ENCODE results near the gene PTCD2.
"Not testable (repeated sequence)": the region's sequence is repeated elsewhere in the genome, so short reads cannot be mapped to it uniquely, and the experiment has no call there.

The PTCD2 gene

GRCh38 chr5:72307573-72307967 is 12.6 kb upstream of the PTCD2 start:
- H3K9me3 ChIP-seq = no peaks in the 10 kb centered on the region
- H3K4me2 ChIP-seq = peak overlapping the region; percentile 90
- H3K27me3 ChIP-seq = no peaks in the 10 kb centered on the region
- peak overlapping the region; percentile 95 for H3K27ac ChIP-seq
- H3K4me3 ChIP-seq = peak overlapping the region; percentile 89
- H3K4me1 ChIP-seq = peaks cover 33% of the 10 kb centered on the region
- H3K9ac ChIP-seq = peak overlapping the region; percentile 95
- no peaks in the 10 kb centered on the region for H4K20me1 ChIP-seq
- TF ChIP-seq Cebpa-rat (IDR thresholded peaks at IDR 0.05) = no peak
- H3K36me3 ChIP-seq = peaks cover 43% of the 10 kb centered on the region

GRCh38 chr5:72307968-72308852 is 12.0 kb upstream of the PTCD2 start:
- H3K27ac ChIP-seq = peak overlapping the region; percentile 95
- TF ChIP-seq Cebpa-rat (IDR thresholded peaks at IDR 0.05) = no peak

GRCh38 chr5:72308853-72309191 is 11.4 kb upstream of the PTCD2 start:
- Histone ChIP-seq H3K27ac (peak overlapping the region; percentile 40; the same call in 1 of the 2 replicates), H3K27me3 (no peaks in the 10 kb centered on the region), H3K9ac (peak overlapping the region; percentile 27; the same call in 1 of the 2 replicates), H3K9me3 (no peaks in the 10 kb centered on the region), H3K4me3 (no peak overlapping the region), H3K4me2 (peak overlapping the region; percentile 31; the same call in 1 of the 2 replicates), H3K4me1 (peaks cover 33% of the 10 kb centered on the region), H3K36me3 (peaks cover 48% of the 10 kb centered on the region), H4K20me1 (no peaks in the 10 kb centered on the region)
- TF ChIP-seq Cebpa-rat (IDR thresholded peaks at IDR 0.05) = no peak

More at GRCh38 chr5:72307968-72308852, 12.0 kb upstream of the PTCD2 start:
- peaks cover 44% of the 10 kb centered on the region for H3K36me3 ChIP-seq
- H3K4me2 ChIP-seq = peak overlapping the region; percentile 90
- H3K27me3 ChIP-seq = no peaks in the 10 kb centered on the region
- no peaks in the 10 kb centered on the region for H3K9me3 ChIP-seq
- H3K4me1 ChIP-seq = peaks cover 33% of the 10 kb centered on the region
- no peaks in the 10 kb centered on the region for H4K20me1 ChIP-seq
- H3K4me3 ChIP-seq = peak overlapping the region; percentile 89
- peak overlapping the region; percentile 95 for H3K9ac ChIP-seq

- no peaks in the 10 kb centered on the region for H3K9me3 ChIP-seq
- no peaks in the 10 kb centered on the region for H3K27me3 ChIP-seq
- H3K4me2 ChIP-seq = no peak overlapping the region
- peaks cover 8% of the 10 kb centered on the region for H3K4me1 ChIP-seq
- no peak for TF ChIP-seq Cebpa-rat (IDR thresholded peaks at IDR 0.05)
- H3K4me3 ChIP-seq = no peak overlapping the region
- no peak overlapping the region for H3K9ac ChIP-seq
- no peak overlapping the region for H3K27ac ChIP-seq
- peaks cover 64% of the 10 kb centered on the region for H3K36me3 ChIP-seq
- H4K20me1 ChIP-seq = peaks cover 16% of the 10 kb centered on the region
Measured at GRCh38 chr5:72313141-72313540, 7.0 kb upstream of the PTCD2 start.

- Histone ChIP-seq H3K27me3 (no peaks in the 10 kb centered on the region), H3K4me1 (peaks cover 15% of the 10 kb centered on the region), H3K27ac (no peak overlapping the region), H3K36me3 (peaks cover 55% of the 10 kb centered on the region), H3K9ac (no peak overlapping the region), H4K20me1 (peaks cover 16% of the 10 kb centered on the region), H3K9me3 (no peaks in the 10 kb centered on the region), H3K4me3 (no peak overlapping the region), H3K4me2 (no peak overlapping the region)
- TF ChIP-seq Cebpa-rat (IDR thresholded peaks at IDR 0.05) = no peak
Measured at GRCh38 chr5:72314571-72315172, 5.5 kb upstream of the PTCD2 start.

GRCh38 chr5:72319435-72319975 is 668 bp upstream of the PTCD2 start:
- Histone ChIP-seq H3K4me1 (peaks cover 25% of the 10 kb centered on the region), H3K9ac (peak overlapping the region; percentile 81), H3K4me2 (peak overlapping the region; percentile 72), H3K27ac (peak overlapping the region; percentile 77), H3K4me3 (peak overlapping the region; percentile 73), H3K36me3 (peaks cover 39% of the 10 kb centered on the region)
- H3K27me3 ChIP-seq, H3K9me3 ChIP-seq, H4K20me1 ChIP-seq: not testable (repeated sequence)

- Histone ChIP-seq H3K27me3 (no peaks in the 10 kb centered on the region), H3K36me3 (peaks cover 61% of the 10 kb centered on the region), H3K4me2 (no peak overlapping the region), H4K20me1 (no peaks in the 10 kb centered on the region), H3K9ac (no peak overlapping the region), H3K9me3 (no peaks in the 10 kb centered on the region), H3K4me1 (peaks cover 12% of the 10 kb centered on the region), H3K4me3 (no peak overlapping the region), H3K27ac (no peak overlapping the region)
- no peak for TF ChIP-seq Cebpa-rat (IDR thresholded peaks at IDR 0.05)
Measured at GRCh38 chr5:72324189-72324825, 4.1 kb downstream of the PTCD2 start.

- Histone ChIP-seq H3K9ac (no peak overlapping the region), H3K27ac (no peak overlapping the region), H3K27me3 (no peaks in the 10 kb centered on the region), H3K4me2 (no peak overlapping the region), H3K4me1 (peaks cover 8% of the 10 kb centered on the region), H4K20me1 (no peaks in the 10 kb centered on the region), H3K4me3 (no peak overlapping the region), H3K9me3 (no peaks in the 10 kb centered on the region), H3K36me3 (peaks cover 72% of the 10 kb centered on the region)
- no peak for TF ChIP-seq Cebpa-rat (IDR thresholded peaks at IDR 0.05)
Measured at GRCh38 chr5:72325566-72326305, 5.6 kb downstream of the PTCD2 start.

GRCh38 chr5:72326306-72326649 is 6.1 kb downstream of the PTCD2 start:
- H3K27ac ChIP-seq = no peak overlapping the region
- no peak overlapping the region for H3K4me3 ChIP-seq
- peaks cover 3% of the 10 kb centered on the region for H3K4me1 ChIP-seq
- TF ChIP-seq Cebpa-rat (IDR thresholded peaks at IDR 0.05) = no peak
- H3K27me3 ChIP-seq = no peaks in the 10 kb centered on the region
- H3K36me3 ChIP-seq = peaks cover 77% of the 10 kb centered on the region
- H3K4me2 ChIP-seq = no peak overlapping the region
- no peak overlapping the region for H3K9ac ChIP-seq
- no peaks in the 10 kb centered on the region for H3K9me3 ChIP-seq
- no peaks in the 10 kb centered on the region for H4K20me1 ChIP-seq

Data from BLaER1 (cell line).